K562 (cell line): Measurements from ENCODE around the gene IFT81. TPM values are rescaled to one million over a fixed set of nuclear protein-coding genes. Genes with fewer than 3 reads are reported as not detected.

Experiments
- BACH1 ChIP-seq: fragments of 200-800 bp; sonication (Bioruptor generic); IDR thresholded peaks from 2 replicates; pipeline ENCODE4 v1.6.1; 2016; ENCODE audit warnings: missing genetic modification characterization, missing compliant biosample characterization
- CBX1 ChIP-seq: sonication (generic); IDR thresholded peaks from 2 replicates; pipeline ENCODE4 v1.6.1; 2016; ENCODE audit warnings: antibody characterized with exemption, low read depth, mild to moderate bottlenecking
- HMG20B ChIP-seq: fragments of 250-450 bp; sonication (Bioruptor Pico); IDR thresholded peaks from 2 replicates; pipeline ENCODE4 v1.5.0; 2021; ENCODE audit warnings: mild to moderate bottlenecking
- NR2F6 ChIP-seq: fragments of 450-650 bp; formaldehyde crosslinking; IDR thresholded peaks from 2 replicates; pipeline ENCODE4 v1.4.0; 2020; ENCODE audit warnings: mild to moderate bottlenecking
- YBX1 ChIP-seq: fragments of 450-650 bp; IDR thresholded peaks from 2 replicates; pipeline ENCODE4 v1.7.1; 2016; ENCODE audit warnings: mild to moderate bottlenecking
- ZBTB8A ChIP-seq: fragments of 450-650 bp; IDR thresholded peaks from 2 replicates; pipeline ENCODE4 v1.6.1; 2018; ENCODE audit warnings: mild to moderate bottlenecking, moderate library complexity; ENCODE audit not compliant: partially characterized antibody
- ZNF717 ChIP-seq: fragments of 250-450 bp; sonication (Bioruptor Pico); IDR thresholded peaks from 2 replicates; pipeline ENCODE4 v1.5.0; 2021
- ZSCAN29 ChIP-seq: fragments of 450-650 bp; IDR thresholded peaks from 2 replicates; pipeline ENCODE4 v1.6.1; 2017
- polyA plus RNA-seq, 8 experiments: library from polyadenylated mRNA; depleted of rRNA in 4 of 8; stranded (reverse) in 5 of 8; unstranded in 3 of 8; fragments of >200 nt; fragmentation: Nextera tagmentation in 2 of 8; fragmentation: Illumina TruSeq in 1 of 8; extraction: Ambion mirVana in 2 of 8; extraction: Trizol in 1 of 8; gene quantifications; 2 replicates each; pipeline versions ENCODE4 v1.2.1 to v1.2.3, GENCODE V29; 2011 to 2014; ENCODE audit warnings: inconsistent platforms in 1 of 8, missing spikeins in 1 of 8
- total RNA-seq, 7 experiments: library from RNA; depleted of rRNA in 6 of 7; stranded (reverse); fragments of >200 nt in 6 of 7; fragmentation: Illumina TruSeq in 2 of 7; extraction: Trizol in 2 of 7; gene quantifications; 2 replicates each; pipeline versions ENCODE4 v1.2.1 to v1.2.3, GENCODE V29; 2011 to 2021; ENCODE audit warnings: low replicate concordance in 1 of 7
- TF ChIP-seq, protein P1 (sequence below): fragments of 450-650 bp; IDR thresholded peaks from 2 replicates; pipeline ENCODE4 v1.6.1; 2017; ENCODE audit warnings: antibody characterized with exemption, mild to moderate bottlenecking
- TF ChIP-seq, protein P2 (sequence below): sonication (generic); formaldehyde crosslinking; IDR thresholded peaks from 2 replicates; pipeline ENCODE4 v1.8.0; 2022; ENCODE audit warnings: mild to moderate bottlenecking, missing genetic modification reagents
- TF ChIP-seq, protein P3 (sequence below), 3 experiments: fragments of 200-800 bp in 1 of 3; fragments of 250-450 bp in 1 of 3; fragments of 450-650 bp in 1 of 3; sonication (Bioruptor Pico) in 1 of 3; sonication (Bioruptor generic) in 1 of 3; formaldehyde crosslinking in 1 of 3; IDR thresholded peaks; 2 replicates each; pipeline versions ENCODE4 v1.6.1 to v1.8.0; 2016 to 2022; ENCODE audit warnings: mild to moderate bottlenecking in 2 of 3, missing genetic modification characterization in 2 of 3, missing compliant biosample characterization in 1 of 3, moderate library complexity in 1 of 3
- TF ChIP-seq, protein P4 (sequence below): fragments of 450-650 bp; conservative IDR thresholded peaks from 2 replicates; pipeline ENCODE4 v1.6.1; 2016; ENCODE audit warnings: missing genetic modification characterization, low read depth, mild to moderate bottlenecking, missing compliant biosample characterization, moderate library complexity
- TF ChIP-seq, protein P5 (sequence below): fragments of 450-650 bp; formaldehyde crosslinking; IDR thresholded peaks from 2 replicates; pipeline ENCODE4 v1.4.0; 2020; ENCODE audit warnings: mild to moderate bottlenecking, moderate library complexity

Gene IFT81
- total and polyA plus RNA-seq, 9 of the 15 experiments (the other 6 are each of a cell fraction or from before 2014, with no cell fraction given): 2.8 to 11.9 (median 7.9) TPM

DNA sequence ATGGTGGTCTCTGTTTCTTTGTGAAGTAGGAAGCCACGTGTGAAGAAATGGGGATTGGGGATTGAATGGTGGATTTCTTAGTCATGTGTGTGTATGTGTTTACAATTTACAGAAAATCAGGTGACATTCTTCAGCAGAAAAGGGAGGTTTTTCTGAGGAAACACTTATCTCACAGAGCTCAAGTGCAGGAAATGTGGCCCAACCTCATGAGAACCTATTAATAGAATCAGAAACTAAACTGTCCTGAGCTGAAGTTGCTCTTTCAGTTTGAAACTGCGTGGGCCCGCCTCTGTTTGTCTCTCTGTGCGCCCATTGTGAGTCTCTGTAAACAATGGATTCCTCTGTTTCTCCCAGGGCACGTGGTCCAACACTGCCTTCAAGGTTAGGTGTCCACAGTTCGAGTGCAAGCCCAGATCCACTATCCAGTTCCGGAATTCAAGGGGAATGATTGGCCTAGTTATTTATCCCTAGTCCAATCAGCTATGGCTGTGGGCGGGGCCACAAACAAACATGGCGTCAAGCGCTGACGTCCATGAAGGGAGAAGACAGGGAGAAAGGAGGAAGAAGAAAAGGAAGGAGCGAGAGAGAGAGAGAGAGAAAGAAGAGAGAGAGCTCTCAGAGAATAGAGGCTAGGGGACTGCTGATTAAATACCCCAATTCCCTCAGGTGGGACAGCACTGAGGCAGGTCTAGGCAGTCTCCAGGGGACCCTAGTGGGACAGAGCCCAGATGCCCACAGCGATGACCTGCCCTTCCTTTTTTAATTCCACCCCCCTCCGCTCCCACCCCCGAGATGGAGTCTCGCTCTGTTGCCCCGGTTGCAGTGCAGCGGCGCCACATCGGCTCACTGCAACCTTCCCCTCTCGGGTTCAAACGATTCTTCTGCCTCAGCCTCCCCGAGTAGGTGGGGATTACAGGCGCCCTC is 44.4 kb upstream of the IFT81 start (continued):
- TF ChIP-seq, protein P1, sequence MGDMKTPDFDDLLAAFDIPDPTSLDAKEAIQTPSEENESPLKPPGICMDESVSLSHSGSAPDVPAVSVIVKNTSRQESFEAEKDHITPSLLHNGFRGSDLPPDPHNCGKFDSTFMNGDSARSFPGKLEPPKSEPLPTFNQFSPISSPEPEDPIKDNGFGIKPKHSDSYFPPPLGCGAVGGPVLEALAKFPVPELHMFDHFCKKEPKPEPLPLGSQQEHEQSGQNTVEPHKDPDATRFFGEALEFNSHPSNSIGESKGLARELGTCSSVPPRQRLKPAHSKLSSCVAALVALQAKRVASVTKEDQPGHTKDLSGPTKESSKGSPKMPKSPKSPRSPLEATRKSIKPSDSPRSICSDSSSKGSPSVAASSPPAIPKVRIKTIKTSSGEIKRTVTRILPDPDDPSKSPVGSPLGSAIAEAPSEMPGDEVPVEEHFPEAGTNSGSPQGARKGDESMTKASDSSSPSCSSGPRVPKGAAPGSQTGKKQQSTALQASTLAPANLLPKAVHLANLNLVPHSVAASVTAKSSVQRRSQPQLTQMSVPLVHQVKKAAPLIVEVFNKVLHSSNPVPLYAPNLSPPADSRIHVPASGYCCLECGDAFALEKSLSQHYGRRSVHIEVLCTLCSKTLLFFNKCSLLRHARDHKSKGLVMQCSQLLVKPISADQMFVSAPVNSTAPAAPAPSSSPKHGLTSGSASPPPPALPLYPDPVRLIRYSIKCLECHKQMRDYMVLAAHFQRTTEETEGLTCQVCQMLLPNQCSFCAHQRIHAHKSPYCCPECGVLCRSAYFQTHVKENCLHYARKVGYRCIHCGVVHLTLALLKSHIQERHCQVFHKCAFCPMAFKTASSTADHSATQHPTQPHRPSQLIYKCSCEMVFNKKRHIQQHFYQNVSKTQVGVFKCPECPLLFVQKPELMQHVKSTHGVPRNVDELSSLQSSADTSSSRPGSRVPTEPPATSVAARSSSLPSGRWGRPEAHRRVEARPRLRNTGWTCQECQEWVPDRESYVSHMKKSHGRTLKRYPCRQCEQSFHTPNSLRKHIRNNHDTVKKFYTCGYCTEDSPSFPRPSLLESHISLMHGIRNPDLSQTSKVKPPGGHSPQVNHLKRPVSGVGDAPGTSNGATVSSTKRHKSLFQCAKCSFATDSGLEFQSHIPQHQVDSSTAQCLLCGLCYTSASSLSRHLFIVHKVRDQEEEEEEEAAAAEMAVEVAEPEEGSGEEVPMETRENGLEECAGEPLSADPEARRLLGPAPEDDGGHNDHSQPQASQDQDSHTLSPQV: peak; percentile 99
- TF ChIP-seq ZNF717 (CRISPR knock-in tag) (no peak), YBX1 (no peak), BACH1 (peak; percentile 90), NR2F6 (no peak), HMG20B (no peak), CBX1 (no peak), ZSCAN29 (no peak), ZBTB8A (no peak)
- TF ChIP-seq, protein P2, sequence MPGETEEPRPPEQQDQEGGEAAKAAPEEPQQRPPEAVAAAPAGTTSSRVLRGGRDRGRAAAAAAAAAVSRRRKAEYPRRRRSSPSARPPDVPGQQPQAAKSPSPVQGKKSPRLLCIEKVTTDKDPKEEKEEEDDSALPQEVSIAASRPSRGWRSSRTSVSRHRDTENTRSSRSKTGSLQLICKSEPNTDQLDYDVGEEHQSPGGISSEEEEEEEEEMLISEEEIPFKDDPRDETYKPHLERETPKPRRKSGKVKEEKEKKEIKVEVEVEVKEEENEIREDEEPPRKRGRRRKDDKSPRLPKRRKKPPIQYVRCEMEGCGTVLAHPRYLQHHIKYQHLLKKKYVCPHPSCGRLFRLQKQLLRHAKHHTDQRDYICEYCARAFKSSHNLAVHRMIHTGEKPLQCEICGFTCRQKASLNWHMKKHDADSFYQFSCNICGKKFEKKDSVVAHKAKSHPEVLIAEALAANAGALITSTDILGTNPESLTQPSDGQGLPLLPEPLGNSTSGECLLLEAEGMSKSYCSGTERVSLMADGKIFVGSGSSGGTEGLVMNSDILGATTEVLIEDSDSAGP: 0 out of 2 replicates have a peak, but pooled peaks have one; percentile 21
- TF ChIP-seq, protein P3, sequence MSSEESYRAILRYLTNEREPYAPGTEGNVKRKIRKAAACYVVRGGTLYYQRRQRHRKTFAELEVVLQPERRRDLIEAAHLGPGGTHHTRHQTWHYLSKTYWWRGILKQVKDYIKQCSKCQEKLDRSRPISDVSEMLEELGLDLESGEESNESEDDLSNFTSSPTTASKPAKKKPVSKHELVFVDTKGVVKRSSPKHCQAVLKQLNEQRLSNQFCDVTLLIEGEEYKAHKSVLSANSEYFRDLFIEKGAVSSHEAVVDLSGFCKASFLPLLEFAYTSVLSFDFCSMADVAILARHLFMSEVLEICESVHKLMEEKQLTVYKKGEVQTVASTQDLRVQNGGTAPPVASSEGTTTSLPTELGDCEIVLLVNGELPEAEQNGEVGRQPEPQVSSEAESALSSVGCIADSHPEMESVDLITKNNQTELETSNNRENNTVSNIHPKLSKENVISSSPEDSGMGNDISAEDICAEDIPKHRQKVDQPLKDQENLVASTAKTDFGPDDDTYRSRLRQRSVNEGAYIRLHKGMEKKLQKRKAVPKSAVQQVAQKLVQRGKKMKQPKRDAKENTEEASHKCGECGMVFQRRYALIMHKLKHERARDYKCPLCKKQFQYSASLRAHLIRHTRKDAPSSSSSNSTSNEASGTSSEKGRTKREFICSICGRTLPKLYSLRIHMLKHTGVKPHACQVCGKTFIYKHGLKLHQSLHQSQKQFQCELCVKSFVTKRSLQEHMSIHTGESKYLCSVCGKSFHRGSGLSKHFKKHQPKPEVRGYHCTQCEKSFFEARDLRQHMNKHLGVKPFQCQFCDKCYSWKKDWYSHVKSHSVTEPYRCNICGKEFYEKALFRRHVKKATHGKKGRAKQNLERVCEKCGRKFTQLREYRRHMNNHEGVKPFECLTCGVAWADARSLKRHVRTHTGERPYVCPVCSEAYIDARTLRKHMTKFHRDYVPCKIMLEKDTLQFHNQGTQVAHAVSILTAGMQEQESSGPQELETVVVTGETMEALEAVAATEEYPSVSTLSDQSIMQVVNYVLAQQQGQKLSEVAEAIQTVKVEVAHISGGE (CRISPR knock-in tag; IDR thresholded peaks at IDR 0.05): peak in 1 of 3 experiments; percentile 83; a peak in 2 of 6 replicates
- TF ChIP-seq, protein P4, sequence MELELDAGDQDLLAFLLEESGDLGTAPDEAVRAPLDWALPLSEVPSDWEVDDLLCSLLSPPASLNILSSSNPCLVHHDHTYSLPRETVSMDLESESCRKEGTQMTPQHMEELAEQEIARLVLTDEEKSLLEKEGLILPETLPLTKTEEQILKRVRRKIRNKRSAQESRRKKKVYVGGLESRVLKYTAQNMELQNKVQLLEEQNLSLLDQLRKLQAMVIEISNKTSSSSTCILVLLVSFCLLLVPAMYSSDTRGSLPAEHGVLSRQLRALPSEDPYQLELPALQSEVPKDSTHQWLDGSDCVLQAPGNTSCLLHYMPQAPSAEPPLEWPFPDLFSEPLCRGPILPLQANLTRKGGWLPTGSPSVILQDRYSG (tag): peak; percentile 90; the same call in 1 of the 2 replicates
- TF ChIP-seq, protein P5, sequence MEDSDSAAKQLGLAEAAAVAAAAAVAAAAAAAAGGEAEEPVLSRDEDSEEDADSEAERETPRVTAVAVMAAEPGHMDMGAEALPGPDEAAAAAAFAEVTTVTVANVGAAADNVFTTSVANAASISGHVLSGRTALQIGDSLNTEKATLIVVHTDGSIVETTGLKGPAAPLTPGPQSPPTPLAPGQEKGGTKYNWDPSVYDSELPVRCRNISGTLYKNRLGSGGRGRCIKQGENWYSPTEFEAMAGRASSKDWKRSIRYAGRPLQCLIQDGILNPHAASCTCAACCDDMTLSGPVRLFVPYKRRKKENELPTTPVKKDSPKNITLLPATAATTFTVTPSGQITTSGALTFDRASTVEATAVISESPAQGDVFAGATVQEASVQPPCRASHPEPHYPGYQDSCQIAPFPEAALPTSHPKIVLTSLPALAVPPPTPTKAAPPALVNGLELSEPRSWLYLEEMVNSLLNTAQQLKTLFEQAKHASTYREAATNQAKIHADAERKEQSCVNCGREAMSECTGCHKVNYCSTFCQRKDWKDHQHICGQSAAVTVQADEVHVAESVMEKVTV (CRISPR knock-in tag): no peak
